ENCODE data around the gene PKMYT1. TPM values are rescaled to one million over a fixed set of nuclear protein-coding genes. Genes with fewer than 3 reads are reported as not detected.

Gene PKMYT1
- total and polyA plus RNA-seq, 7 experiments from 2014 or later: 0.93 to 89.1 TPM; not detected in 5

- no peaks in the 10 kb centered on the region for H3K9me3 ChIP-seq (ENCODE audit: control insufficient read depth in 2 of 3, low read length in 3 of 3)
- Mint-ChIP-seq H3K9me3 (no peaks in the 10 kb centered on the region), H3K27me3 (peaks cover 0 to 35% (median 0%) of the 10 kb centered on the region in 5 donors), H3K4me1 (peaks cover 0 to 16% (median 8%) of the 10 kb centered on the region in 7 donors), H3K27ac (no peak overlapping the region), H3K36me3 (no peaks in the 10 kb centered on the region), H3K4me3 (no peak overlapping the region)
- DNase-seq (no peak), ATAC-seq (no peak)
- H3K4me1 ChIP-seq (ENCODE audit: control insufficient read depth in 2 of 2, insufficient read depth in 2 of 2, low read length in 2 of 2): peaks cover under 1 to 1% of the 10 kb centered on the region in 2 donors
- intact Hi-C loops (cut with micrococcal nuclease): no loop called here
- H3K36me3 ChIP-seq (ENCODE audit: control insufficient read depth in 2 of 3, insufficient read depth in 3 of 3, low read length in 3 of 3): no peaks in the 10 kb centered on the region
- H3K27ac ChIP-seq (ENCODE audit: low read depth, low read length): no peak overlapping the region
- no peak overlapping the region for H3K4me3 ChIP-seq (ENCODE audit: low read length)
- no peaks in the 10 kb centered on the region for H3K27me3 ChIP-seq (ENCODE audit: control insufficient read depth in 2 of 2, insufficient read depth in 2 of 2, low read length in 2 of 2)
- ChIA-PET POLR2A (interaction anchor here (0.9 to 1.3 kb wide), 2 partner anchors 9 to 113 kb away, joined by 3 to 5 read pairs; partner anchors contain the start of genes HCFC1R1 and THOC6), CTCF (no interaction called here)
Observed at GRCh38 chr16:3013998-3014690, 33.9 kb upstream of the PKMYT1 start.

GRCh38 chr16:3013491-3013951, 33.3 kb upstream of the PKMYT1 start:
- ChIA-PET CTCF (no interaction called here), POLR2A (interaction anchor here (0.9 to 1.3 kb wide), 2 partner anchors 10 to 114 kb away, joined by 3 to 5 read pairs; partner anchors contain the start of genes HCFC1R1 and THOC6)
- Mint-ChIP-seq H3K27me3 (peaks cover 0 to 32% (median 0%) of the 10 kb centered on the region in 5 donors), H3K36me3 (no peaks in the 10 kb centered on the region), H3K27ac (no peak overlapping the region), H3K4me1 (peaks cover 0 to 19% (median 8%) of the 10 kb centered on the region in 7 donors), H3K4me3 (no peak overlapping the region), H3K9me3 (no peaks in the 10 kb centered on the region)
- H3K27ac ChIP-seq (ENCODE audit: low read depth, low read length): no peak overlapping the region
- no peaks in the 10 kb centered on the region for H3K9me3 ChIP-seq (ENCODE audit: control insufficient read depth in 2 of 3, low read length in 3 of 3)
- no peak for ATAC-seq
- intact Hi-C loops (cut with micrococcal nuclease): no loop called here
- H3K36me3 ChIP-seq (ENCODE audit: control insufficient read depth in 2 of 3, insufficient read depth in 3 of 3, low read length in 3 of 3): no peaks in the 10 kb centered on the region
- DNase-seq: no peak
- H3K4me1 ChIP-seq (ENCODE audit: control insufficient read depth in 2 of 2, insufficient read depth in 2 of 2, low read length in 2 of 2): peaks cover 3 to 4% of the 10 kb centered on the region in 2 donors
- H3K27me3 ChIP-seq (ENCODE audit: control insufficient read depth in 2 of 2, insufficient read depth in 2 of 2, low read length in 2 of 2): no peaks in the 10 kb centered on the region
- H3K4me3 ChIP-seq (ENCODE audit: low read length): no peak overlapping the region

GRCh38 chr16:3012828-3013420, 32.7 kb upstream of the PKMYT1 start, which contains the start of gene CLDN9:
Gene CLDN9, plus strand, starts transcription at chr16:3012923. Its CDS starts 440 bp downstream, at chr16:3013363.
- Mint-ChIP-seq H3K27me3 (peaks cover 0 to 26% (median 3%) of the 10 kb centered on the region in 5 donors), H3K4me3 (peak within 1 kb of the TSS in 3 of 10 donors; percentile 40 to 56 (median 55)), H3K36me3 (no peaks in the 10 kb centered on the region), H3K27ac (no peak within 1 kb of the TSS), H3K4me1 (peaks cover 5 to 23% (median 12%) of the 10 kb centered on the region in 7 donors), H3K9me3 (no peaks in the 10 kb centered on the region)
- H3K36me3 ChIP-seq (ENCODE audit: control insufficient read depth in 2 of 3, insufficient read depth in 3 of 3, low read length in 3 of 3): no peaks in the 10 kb centered on the region
- DNase-seq (no peak), ATAC-seq (peak; percentile 42)
- no peak within 1 kb of the TSS for H3K4me3 ChIP-seq (ENCODE audit: low read length)
- ChIA-PET POLR2A (interaction anchor here (1.7 kb wide), 1 partner anchor 10 kb away, joined by 4 read pairs; the partner anchor contains the start of genes HCFC1R1 and THOC6), CTCF (interaction anchor here (1.1 kb wide), 1 partner anchor 9 kb away, joined by 4 read pairs; no protein-coding TSS in a partner anchor)
- H3K27ac ChIP-seq (ENCODE audit: low read depth, low read length): no peak within 1 kb of the TSS
- H3K4me1 ChIP-seq (ENCODE audit: control insufficient read depth in 2 of 2, insufficient read depth in 2 of 2, low read length in 2 of 2): peaks cover 9% of the 10 kb centered on the region in 2 donors
- intact Hi-C loops (cut with micrococcal nuclease): no loop called here
- no peaks in the 10 kb centered on the region for H3K9me3 ChIP-seq (ENCODE audit: control insufficient read depth in 2 of 3, low read length in 3 of 3)
- H3K27me3 ChIP-seq (ENCODE audit: control insufficient read depth in 2 of 2, insufficient read depth in 2 of 2, low read length in 2 of 2): no peaks in the 10 kb centered on the region

- no peak for DNase-seq
- Mint-ChIP-seq H3K4me3 (peak overlapping the region in 3 of 10 donors; percentile 40 to 56 (median 55)), H3K27ac (no peak overlapping the region), H3K36me3 (no peaks in the 10 kb centered on the region), H3K27me3 (peaks cover 0 to 26% (median 5%) of the 10 kb centered on the region in 5 donors), H3K4me1 (peaks cover 12 to 28% (median 18%) of the 10 kb centered on the region in 7 donors), H3K9me3 (no peaks in the 10 kb centered on the region)
- Histone ChIP-seq H3K27me3 (ENCODE audit: control insufficient read depth in 2 of 2, insufficient read depth in 2 of 2, low read length in 2 of 2) (no peaks in the 10 kb centered on the region), H3K4me3 (ENCODE audit: low read length) (no peak overlapping the region), H3K4me1 (ENCODE audit: control insufficient read depth in 2 of 2, insufficient read depth in 2 of 2, low read length in 2 of 2) (peaks cover 16% of the 10 kb centered on the region in 2 donors), H3K27ac (ENCODE audit: low read depth, low read length) (no peak overlapping the region), H3K9me3 (ENCODE audit: control insufficient read depth in 2 of 3, low read length in 3 of 3) (no peaks in the 10 kb centered on the region), H3K36me3 (ENCODE audit: control insufficient read depth in 2 of 3, insufficient read depth in 3 of 3, low read length in 3 of 3) (no peaks in the 10 kb centered on the region)
- POLR2A ChIA-PET: interaction anchor here (1.0 to 1.7 kb wide), 2 partner anchors 11 to 122 kb away, joined by 4 read pairs; partner anchors contain the start of genes HCFC1R1, THOC6 and ZNF213
- intact Hi-C loops (cut with micrococcal nuclease): no loop called here
- CTCF ChIA-PET: interaction anchor here (1.1 kb wide), 1 partner anchor 8 kb away, joined by 4 read pairs; no protein-coding TSS in a partner anchor
- ATAC-seq: no peak
Observed at GRCh38 chr16:3012246-3012645, 32.0 kb upstream of the PKMYT1 start.

GRCh38 chr16:3010510-3010909, 30.3 kb upstream of the PKMYT1 start:
- POLR2A ChIA-PET: interaction anchor here (0.6 to 2.1 kb wide), 4 partner anchors 10 to 301 kb away, joined by 3 to 12 read pairs (median 4); partner anchors contain the start of gene TNFRSF12A
- Histone ChIP-seq H3K4me1 (ENCODE audit: control insufficient read depth in 2 of 2, insufficient read depth in 2 of 2, low read length in 2 of 2) (peaks cover 21 to 23% of the 10 kb centered on the region in 2 donors), H3K4me3 (ENCODE audit: low read length) (no peak overlapping the region), H3K27me3 (ENCODE audit: control insufficient read depth in 2 of 2, insufficient read depth in 2 of 2, low read length in 2 of 2) (no peaks in the 10 kb centered on the region), H3K27ac (ENCODE audit: low read depth, low read length) (no peak overlapping the region), H3K36me3 (ENCODE audit: control insufficient read depth in 2 of 3, insufficient read depth in 3 of 3, low read length in 3 of 3) (no peaks in the 10 kb centered on the region), H3K9me3 (ENCODE audit: control insufficient read depth in 2 of 3, low read length in 3 of 3) (no peaks in the 10 kb centered on the region)
- CTCF ChIA-PET: interaction anchor here (1.5 kb wide), 1 partner anchor 18 kb away, joined by 3 read pairs; no protein-coding TSS in a partner anchor
- peaks cover 0 to 1% (median 0%) of the 10 kb centered on the region in 5 donors for H3K36me3 Mint-ChIP-seq
- H3K4me3 Mint-ChIP-seq: no peak overlapping the region
- H3K9me3 Mint-ChIP-seq: no peaks in the 10 kb centered on the region
- no peak for DNase-seq
- H3K27ac Mint-ChIP-seq: no peak overlapping the region
- peaks cover 18 to 34% (median 24%) of the 10 kb centered on the region in 7 donors for H3K4me1 Mint-ChIP-seq
- H3K27me3 Mint-ChIP-seq: peaks cover 0 to 24% (median 5%) of the 10 kb centered on the region in 5 donors
- intact Hi-C loops (cut with micrococcal nuclease): no loop called here
- ATAC-seq: no peak

- no peaks in the 10 kb centered on the region for H3K9me3 ChIP-seq (ENCODE audit: control insufficient read depth in 2 of 3, low read length in 3 of 3)
- Mint-ChIP-seq H3K36me3 (peaks cover 0 to 1% (median 0%) of the 10 kb centered on the region in 5 donors), H3K27ac (no peak overlapping the region), H3K9me3 (no peaks in the 10 kb centered on the region), H3K27me3 (peaks cover 0 to 24% (median 5%) of the 10 kb centered on the region in 5 donors), H3K4me1 (peaks cover 18 to 34% (median 24%) of the 10 kb centered on the region in 7 donors), H3K4me3 (no peak overlapping the region)
- CTCF ChIA-PET: interaction anchor here (1.5 kb wide), 1 partner anchor 19 kb away, joined by 3 read pairs; no protein-coding TSS in a partner anchor
- no peaks in the 10 kb centered on the region for H3K36me3 ChIP-seq (ENCODE audit: control insufficient read depth in 2 of 3, insufficient read depth in 3 of 3, low read length in 3 of 3)
- ATAC-seq: no peak
- intact Hi-C loops (cut with micrococcal nuclease): no loop called here
- no peak overlapping the region for H3K4me3 ChIP-seq (ENCODE audit: low read length)
- DNase-seq: no peak
- peaks cover 21 to 23% of the 10 kb centered on the region in 2 donors for H3K4me1 ChIP-seq (ENCODE audit: control insufficient read depth in 2 of 2, insufficient read depth in 2 of 2, low read length in 2 of 2)
- H3K27me3 ChIP-seq (ENCODE audit: control insufficient read depth in 2 of 2, insufficient read depth in 2 of 2, low read length in 2 of 2): no peaks in the 10 kb centered on the region
- POLR2A ChIA-PET: interaction anchor here (0.6 to 2.1 kb wide), 4 partner anchors 11 to 301 kb away, joined by 3 to 12 read pairs (median 4); partner anchors contain the start of gene TNFRSF12A
- no peak overlapping the region for H3K27ac ChIP-seq (ENCODE audit: low read depth, low read length)
Observed at GRCh38 chr16:3009568-3010390, 29.5 kb upstream of the PKMYT1 start.
